ENCODE measurements around the gene KCNIP1.

- no peak for TF ChIP-seq MAX (IDR thresholded peaks at IDR 0.05)
- TF ChIP-seq ZBTB7A (IDR thresholded peaks at IDR 0.05; ENCODE audit: low read depth): no peak
These were observed 47.8 kb downstream of the KCNIP1 start for GRCh38 chr5:170551622-170552021.

All from Ishikawa (cell line).